T follicular helper cell (primary cell): ENCODE data around the gene FSCN2.

ENCODE experiments used
- DNase-seq: peaks from one replicate; pipeline ENCODE4 v3.0.0-alpha.2; 2020; ENCODE audit warnings: low read depth

The FSCN2 gene

GRCh38 chr17:81491181-81491581 is 37.0 kb upstream of the FSCN2 start:
- no peak for DNase-seq

DNA sequence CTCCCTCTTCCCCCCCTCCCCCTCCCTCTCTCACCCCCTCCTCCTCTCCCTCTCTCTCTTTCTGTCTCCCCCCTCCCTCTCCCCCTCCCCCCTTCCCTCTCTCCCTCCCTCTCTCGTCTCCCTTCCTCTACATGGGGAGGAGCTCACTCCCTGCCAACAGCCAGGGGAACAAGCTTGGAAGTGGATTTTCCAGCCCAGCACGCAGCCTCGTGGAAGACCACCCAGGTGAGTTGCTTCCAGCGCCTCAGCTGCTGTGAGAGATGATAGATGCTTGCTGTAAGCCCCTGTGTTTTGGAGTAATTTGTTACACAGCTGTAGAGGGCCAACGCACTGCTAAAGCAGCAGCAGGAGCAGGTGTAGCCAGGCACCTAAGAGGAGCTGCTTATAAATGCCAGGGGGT is 36.4 kb upstream of the FSCN2 start:
- no peak for DNase-seq

GRCh38 chr17:81492202-81492601 is 36.0 kb upstream of the FSCN2 start:
- DNase-seq, result no peak

DNA sequence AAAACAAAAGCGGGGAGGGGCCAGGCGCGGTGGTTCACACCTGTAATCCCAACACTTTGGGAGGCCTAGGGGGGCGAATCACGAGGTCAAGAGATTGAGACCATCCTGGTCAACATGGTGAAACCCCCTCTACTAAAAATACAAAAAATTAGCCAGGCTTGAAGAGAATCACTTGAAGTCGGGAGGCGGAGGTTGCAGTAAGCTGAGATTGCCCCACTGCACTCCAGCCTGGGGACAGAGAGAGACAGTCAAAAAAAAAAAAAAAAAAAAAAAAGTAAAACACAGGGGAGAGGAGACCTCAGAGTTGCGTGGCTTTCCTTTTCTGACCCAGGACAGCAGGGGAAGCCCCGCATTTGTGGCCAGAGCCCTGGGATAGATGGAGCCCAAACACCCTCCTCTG is 35.5 kb upstream of the FSCN2 start:
- no peak for DNase-seq

DNA sequence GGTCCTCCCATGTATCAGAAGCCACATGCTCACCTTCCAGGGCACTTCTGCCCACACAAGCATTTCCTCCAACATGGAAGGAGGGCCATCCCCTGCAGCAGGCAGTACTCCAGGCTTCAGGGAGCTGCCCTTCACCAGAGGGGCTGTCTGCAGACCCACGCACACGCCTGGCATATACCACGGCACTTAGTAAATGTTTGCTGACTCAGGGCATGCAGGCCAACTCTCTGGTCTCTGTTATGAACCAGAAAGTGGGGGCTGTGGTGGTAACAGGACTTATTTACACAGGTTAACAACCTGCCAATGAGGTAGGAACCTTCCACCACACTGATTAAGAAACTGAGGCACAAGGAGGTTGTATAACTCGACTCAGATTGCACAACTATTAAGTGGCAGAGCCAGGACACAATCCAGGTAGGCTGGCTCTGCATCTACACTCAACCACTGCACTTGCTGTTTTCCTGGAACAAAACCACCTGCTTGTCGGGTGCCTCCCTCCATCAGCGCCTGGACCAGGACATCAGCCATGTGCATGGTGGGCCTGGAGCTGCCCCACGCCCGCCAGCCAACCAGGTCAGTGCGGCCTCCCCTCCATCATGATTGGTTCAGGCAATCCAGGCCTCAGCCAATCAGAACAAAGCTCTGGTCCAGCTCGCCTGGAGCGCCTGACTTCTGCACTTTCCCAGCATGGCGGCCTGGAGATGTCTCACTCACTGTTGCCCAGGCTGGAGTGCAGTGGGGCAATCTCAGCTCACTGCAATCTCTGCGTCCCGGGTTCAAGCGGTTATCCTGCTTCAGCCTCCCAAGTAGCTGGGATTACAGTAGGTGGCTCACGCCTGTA is 34.8 kb upstream of the FSCN2 start:
- DNase-seq, result no peak

GRCh38 chr17:81494626-81495377 is 33.4 kb upstream of the FSCN2 start:
- no peak for DNase-seq

- no peak for DNase-seq
These were observed 29.1 kb upstream of the FSCN2 start for GRCh38 chr17:81498953-81499600.

DNA sequence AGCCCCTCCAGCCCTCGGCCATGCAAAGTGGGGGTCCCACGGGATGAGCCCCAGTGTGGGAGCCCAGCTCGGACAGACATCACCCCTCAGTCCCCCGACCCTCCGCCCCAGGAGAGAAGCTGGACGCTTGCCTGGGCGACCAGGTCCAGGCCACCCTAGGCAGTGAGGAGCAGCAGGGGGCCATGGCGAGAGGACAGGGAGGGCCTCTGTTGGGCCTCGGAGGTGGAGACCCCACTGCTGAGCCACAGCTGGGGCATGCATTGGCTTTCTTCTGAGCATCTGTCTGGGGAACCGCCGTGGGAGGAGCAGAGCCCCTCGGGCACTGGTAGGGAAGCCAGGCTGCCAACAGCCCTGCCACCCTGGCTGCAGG is 28.6 kb upstream of the FSCN2 start:
- DNase-seq, result no peak

DNA sequence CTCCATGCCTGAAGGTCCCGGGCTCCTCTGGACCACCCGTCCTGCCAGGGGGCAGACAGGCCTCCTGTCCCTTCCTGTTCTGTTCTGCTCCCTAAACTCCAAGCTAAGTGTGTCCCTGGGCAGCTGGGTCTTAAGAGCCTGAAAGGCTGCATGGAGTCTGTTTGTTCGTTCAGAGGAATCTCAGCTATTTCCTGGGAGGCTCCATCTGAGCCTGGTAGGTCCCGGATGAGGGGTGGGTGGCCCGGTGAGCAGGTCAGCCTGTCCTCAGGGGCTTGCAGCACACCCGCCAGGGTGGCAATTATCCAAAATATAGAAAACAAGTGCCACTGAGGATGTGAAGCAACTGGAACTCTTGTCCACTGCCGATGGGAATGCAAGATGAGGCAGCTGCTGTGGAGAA is 28.1 kb upstream of the FSCN2 start:
- DNase-seq, result no peak

GRCh38 chr17:81502471-81503017 is 25.6 kb upstream of the FSCN2 start:
- no peak for DNase-seq

DNA sequence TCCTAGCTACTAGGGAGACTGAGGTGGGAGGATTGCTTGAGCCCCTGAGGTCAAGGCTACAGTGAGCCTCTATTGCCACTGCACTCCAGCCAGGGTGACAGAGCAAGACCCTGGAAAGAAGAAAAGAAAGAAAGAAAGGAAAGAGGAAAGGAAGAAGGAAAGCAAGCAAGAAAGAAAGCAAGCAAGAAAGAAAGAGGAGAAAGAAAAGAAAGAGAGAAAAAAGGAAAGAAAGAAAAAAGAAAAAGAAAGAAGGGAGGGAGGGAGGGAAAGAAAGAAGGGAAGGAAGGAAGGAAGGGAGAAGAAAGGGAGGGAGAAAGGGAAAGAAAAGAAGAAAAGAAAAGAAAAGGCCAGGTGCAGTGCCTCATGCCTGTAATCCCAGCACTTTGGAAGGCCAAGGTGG is 24.6 kb upstream of the FSCN2 start:
- no peak for DNase-seq

GRCh38 chr17:81508639-81509206 is 19.5 kb upstream of the FSCN2 start:
- DNase-seq, result no peak

DNA sequence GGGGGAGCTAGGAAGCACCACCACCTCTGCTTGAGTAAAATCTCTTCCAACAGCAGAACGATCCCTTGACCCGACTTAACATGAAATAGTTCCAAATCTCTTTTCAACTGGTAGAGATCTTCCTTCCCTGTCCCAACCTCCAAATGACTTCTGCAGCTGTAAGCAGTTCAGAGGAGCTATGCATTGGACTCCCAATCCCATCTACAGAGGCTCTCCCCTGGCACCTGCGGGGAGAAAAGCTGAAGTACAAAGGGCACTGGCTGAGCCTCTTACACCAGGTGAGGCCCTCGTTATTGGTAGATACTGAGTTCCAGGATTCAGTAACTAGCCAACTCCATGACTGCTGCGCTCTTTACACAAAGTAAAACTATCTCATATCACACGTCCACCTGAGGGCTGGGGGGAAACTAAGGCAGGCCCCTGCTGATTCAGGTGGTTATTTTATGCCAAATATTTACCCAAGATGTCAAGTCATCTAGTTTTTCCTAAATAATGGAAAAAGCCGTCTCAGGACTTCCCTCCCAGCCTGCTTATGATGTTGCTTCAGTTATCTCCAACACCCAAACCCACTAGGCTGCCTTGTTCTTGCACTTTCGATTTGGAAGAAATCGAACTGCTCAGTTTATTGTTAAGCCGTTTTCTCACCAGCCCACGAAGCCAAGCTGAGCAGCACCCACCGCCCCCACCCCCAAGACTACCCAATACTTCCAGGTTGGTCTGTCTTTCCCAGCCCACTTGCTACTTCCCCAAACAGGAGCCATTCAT is 18.8 kb upstream of the FSCN2 start:
- no peak for DNase-seq

GRCh38 chr17:81509972-81510784 is 18.0 kb upstream of the FSCN2 start:
- DNase-seq, result no peak

DNA sequence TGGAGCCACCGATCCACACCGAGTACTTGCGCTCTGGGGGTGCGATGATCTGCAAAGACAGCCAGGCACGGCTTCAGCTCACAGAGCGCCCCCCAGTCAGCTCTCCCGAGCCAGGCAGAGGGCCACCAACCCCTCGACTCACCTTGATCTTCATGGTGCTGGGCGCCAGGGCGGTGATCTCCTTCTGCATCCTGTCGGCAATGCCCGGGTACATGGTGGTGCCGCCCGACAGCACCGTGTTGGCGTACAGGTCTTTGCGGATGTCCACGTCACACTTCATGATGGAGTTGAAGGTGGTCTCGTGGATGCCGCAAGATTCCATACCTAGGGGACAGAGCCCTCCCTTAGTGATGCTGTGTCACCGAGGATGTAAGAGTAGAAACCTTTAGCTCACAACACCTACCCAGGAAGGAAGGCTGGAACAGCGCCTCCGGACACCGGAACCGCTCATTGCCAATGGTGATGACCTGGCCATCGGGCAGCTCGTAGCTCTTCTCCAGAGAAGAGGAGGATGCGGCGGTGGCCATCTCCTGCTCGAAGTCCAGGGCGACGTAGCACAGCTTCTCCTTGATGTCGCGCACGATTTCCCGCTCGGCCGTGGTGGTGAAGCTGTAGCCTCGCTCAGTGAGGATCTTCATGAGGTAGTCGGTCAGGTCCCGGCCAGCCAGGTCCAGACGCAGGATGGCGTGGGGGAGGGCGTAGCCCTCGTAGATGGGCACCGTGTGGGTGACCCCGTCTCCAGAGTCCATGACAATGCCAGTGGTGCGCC is 17.2 kb upstream of the FSCN2 start:
- DNase-seq, result no peak

GRCh38 chr17:81511554-81511803 is 16.7 kb upstream of the FSCN2 start:
- DNase-seq, result no peak

DNA sequence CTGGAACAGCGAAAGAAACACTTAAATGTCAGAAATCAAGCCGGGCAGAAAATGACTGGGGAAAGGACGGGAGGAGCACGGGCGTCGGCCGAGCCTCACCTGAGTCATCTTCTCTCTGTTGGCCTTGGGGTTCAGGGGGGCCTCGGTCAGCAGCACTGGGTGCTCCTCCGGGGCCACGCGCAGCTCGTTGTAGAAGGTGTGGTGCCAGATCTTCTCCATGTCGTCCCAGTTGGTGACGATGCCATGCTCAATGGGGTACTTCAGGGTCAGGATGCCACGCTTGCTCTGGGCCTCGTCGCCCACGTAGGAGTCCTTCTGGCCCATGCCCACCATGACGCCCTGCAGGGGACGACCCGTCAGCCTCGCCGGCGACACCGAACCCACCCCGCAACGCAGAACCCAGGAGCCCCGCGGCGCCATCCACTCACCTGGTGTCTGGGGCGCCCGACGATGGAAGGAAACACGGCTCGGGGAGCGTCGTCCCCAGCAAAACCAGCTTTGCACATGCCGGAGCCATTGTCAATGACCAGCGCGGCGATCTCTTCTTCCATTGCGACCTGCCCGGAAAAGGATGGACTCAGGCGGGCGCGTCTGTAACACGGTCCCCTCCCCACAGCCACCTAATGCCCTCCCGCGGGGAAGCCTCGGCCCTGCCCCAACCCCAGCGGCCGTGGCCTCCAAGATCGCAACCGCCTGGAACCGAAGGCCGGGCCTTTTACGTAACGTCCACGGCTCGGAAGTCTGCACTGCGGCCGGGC is 16.2 kb upstream of the FSCN2 start:
- no peak for DNase-seq

DNA sequence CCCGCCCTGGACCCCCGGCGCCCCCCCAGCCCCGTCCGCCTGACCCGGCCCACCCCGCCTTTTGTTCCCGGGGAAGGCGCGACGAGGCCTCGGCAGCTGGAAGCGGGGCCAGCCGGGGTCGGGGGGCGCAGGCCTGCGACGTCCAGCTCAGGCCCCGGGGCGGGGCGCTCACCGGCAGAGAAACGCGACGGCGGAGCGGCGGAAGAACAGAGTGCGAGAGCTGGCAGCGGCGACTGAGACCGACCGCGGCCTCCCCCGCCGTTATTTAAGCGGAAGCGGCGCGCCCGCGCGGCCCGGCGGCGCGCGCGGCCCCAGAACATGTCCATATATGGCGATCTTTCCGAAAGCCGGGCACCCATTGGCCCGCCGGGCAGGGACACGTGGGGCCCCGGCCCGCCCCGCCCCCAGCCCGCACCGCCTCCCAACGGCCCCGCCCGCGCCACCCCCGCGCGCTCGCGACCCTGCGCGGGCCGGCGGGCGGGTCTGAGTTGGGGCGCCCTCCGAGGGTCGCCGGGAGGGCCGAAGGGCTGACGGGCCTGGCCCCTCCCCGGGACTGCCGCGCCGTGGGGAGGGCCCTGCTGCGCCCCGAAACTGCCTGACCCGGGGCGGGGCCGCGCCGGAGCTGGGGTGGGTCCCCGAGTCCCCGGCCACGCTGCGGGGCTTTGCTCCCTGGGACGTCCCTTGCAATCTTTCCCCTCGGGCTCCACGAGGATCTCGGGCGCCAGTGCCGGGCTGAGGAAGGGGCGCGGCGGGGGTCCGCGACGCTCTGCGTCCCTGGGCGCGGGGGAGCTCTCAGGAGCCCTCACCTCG is 15.4 kb upstream of the FSCN2 start, which contains the start of gene ACTG1:
Gene ACTG1, minus strand, starts transcription at position 238 of the 810 bp plus-strand sequence. CDS start 445 bp downstream, outside the sequence.
- DNase-seq, result peak; percentile 88
